H1 (cell line): ENCODE measurements around the gene CS. TPM values are rescaled to one million over a fixed set of nuclear protein-coding genes. Genes with fewer than 3 reads are reported as not detected.

Source experiments
- ASH2L ChIP-seq: fragments of 200-600, 300-600 bp; sonication (generic); IDR thresholded peaks from one replicate; pipeline ENCODE4 v1.7.1; 2017; ENCODE audit warnings: low read length
- ATF3 ChIP-seq: IDR thresholded peaks from 2 replicates; pipeline ENCODE4 v1.6.1; 2011; ENCODE audit warnings: low read depth, mild to moderate bottlenecking, low read length; ENCODE audit not compliant: insufficient read depth
- BRCA1 ChIP-seq: IDR thresholded peaks from 2 replicates; pipeline ENCODE4 v1.6.1; 2012; ENCODE audit warnings: low read depth, low read length, improper control_type of control experiment
- CBX8 ChIP-seq: fragments of 300-800, 300-1000 bp; sonication (generic); IDR thresholded peaks from 2 replicates; pipeline ENCODE4 v1.7.1; 2016; ENCODE audit warnings: low read depth, low read length, borderline replicate concordance
- CREB1 ChIP-seq: IDR thresholded peaks from 2 replicates; pipeline ENCODE4 v1.6.1; 2012; ENCODE audit warnings: inconsistent platforms
- CTCF ChIP-seq, 3 experiments: IDR thresholded peaks; 1 replicate in 2 of 3; 2 replicates in 1 of 3; pipeline versions ENCODE4 v1.5.1 to v1.6.1; 2011; ENCODE audit warnings: low read length in 3 of 3, mild to moderate bottlenecking in 3 of 3, inconsistent platforms in 2 of 3, low read depth in 1 of 3, moderate library complexity in 1 of 3; ENCODE audit not compliant: insufficient read depth in 1 of 3; ENCODE audit errors: control extremely low read depth in 1 of 3
- EGR1 ChIP-seq: IDR thresholded peaks from 2 replicates; pipeline ENCODE4 v1.6.1; 2011; ENCODE audit warnings: low read depth, low read length, borderline replicate concordance
- EP300 ChIP-seq, 2 experiments: IDR thresholded peaks; 1 replicate in 1 of 2; 2 replicates in 1 of 2; pipeline ENCODE4 v1.6.1; 2011 to 2012; ENCODE audit warnings: low read depth in 2 of 2, low read length in 2 of 2, mild to moderate bottlenecking in 2 of 2, borderline replicate concordance in 1 of 2, inconsistent platforms in 1 of 2, moderate library complexity in 1 of 2
- GABPA ChIP-seq: IDR thresholded peaks from 2 replicates; pipeline ENCODE4 v1.6.1; 2011; ENCODE audit warnings: mild to moderate bottlenecking, low read length, moderate library complexity, borderline replicate concordance; ENCODE audit not compliant: insufficient read depth
- HDAC2 ChIP-seq, 2 experiments: fragments of 300-600 bp in 1 of 2; sonication (generic) in 1 of 2; IDR thresholded peaks; 2 replicates each; pipeline ENCODE4 v1.6.1; 2011 to 2012; ENCODE audit warnings: low read depth in 2 of 2, low read length in 2 of 2, mild to moderate bottlenecking in 2 of 2, moderate library complexity in 2 of 2, borderline replicate concordance in 1 of 2, inconsistent platforms in 1 of 2
- HDAC6 ChIP-seq: IDR thresholded peaks from one replicate; pipeline ENCODE4 v1.7.1; 2012; ENCODE audit warnings: low read depth, mild to moderate bottlenecking, inconsistent platforms, low read length, moderate library complexity
- KDM1A ChIP-seq: fragments of 200-600, 300-600 bp; sonication (generic); IDR thresholded peaks from 2 replicates; pipeline ENCODE4 v1.7.1; 2016; ENCODE audit warnings: mild to moderate bottlenecking, low read length, borderline replicate concordance
- NRF1 ChIP-seq: IDR thresholded peaks from 2 replicates; pipeline ENCODE4 v1.6.1; 2011; ENCODE audit warnings: mild to moderate bottlenecking, low read depth, low read length, improper control_type of control experiment
- RNF2 ChIP-seq: fragments of 200-900, 300-1000 bp; sonication (generic); IDR thresholded peaks from 2 replicates; pipeline ENCODE4 v1.7.1; 2016; ENCODE audit warnings: borderline replicate concordance, low read depth, mild to moderate bottlenecking, antibody characterized with exemption, low read length; ENCODE audit not compliant: poor library complexity, severe bottlenecking; ENCODE audit errors: missing control alignments
- SIX5 ChIP-seq: IDR thresholded peaks from 2 replicates; pipeline ENCODE4 v1.6.1; 2011; ENCODE audit warnings: mild to moderate bottlenecking, low read depth, low read length
- SP2 ChIP-seq: IDR thresholded peaks from 2 replicates; pipeline ENCODE4 v1.6.1; 2012; ENCODE audit warnings: mild to moderate bottlenecking, low read length, inconsistent platforms
- TAF7 ChIP-seq: optimal IDR thresholded peaks from 2 replicates; pipeline ENCODE3; 2011; ENCODE audit warnings: low read depth, mild to moderate bottlenecking, inconsistent platforms, low read length, moderate library complexity, borderline replicate concordance
- TBP ChIP-seq: IDR thresholded peaks from 2 replicates; pipeline ENCODE4 v1.6.1; 2011; ENCODE audit warnings: low read depth, low read length, improper control_type of control experiment
- TCF12 ChIP-seq: IDR thresholded peaks from 2 replicates; pipeline ENCODE4 v1.6.1; 2011; ENCODE audit warnings: low read depth, mild to moderate bottlenecking, low read length
- ZNF274 ChIP-seq: IDR thresholded peaks from 2 replicates; pipeline ENCODE4 v1.7.0; 2012; ENCODE audit warnings: low read length, borderline replicate concordance; ENCODE audit errors: extremely low read depth
- polyA plus RNA-seq, 7 experiments: library from polyadenylated mRNA; depleted of rRNA in 3 of 7; stranded (reverse) in 5 of 7; unstranded in 2 of 7; fragments of >200 nt in 5 of 7; fragments of 200-250 nt in 2 of 7; gene quantifications; 1 replicate in 5 of 7; 2 replicates in 1 of 7; 4 replicates in 1 of 7; pipeline versions ENCODE4 v1.2.1 to v1.2.3, GENCODE V29; 2011 to 2013; ENCODE audit warnings: missing spikeins in 2 of 7, mixed read lengths in 2 of 7
- total RNA-seq: library from RNA; stranded (reverse); fragmentation: NEBNext Ultra II Directional; extraction: Animal tissue kit (Norgen Biotek cat#: 25700); gene quantifications from 2 replicates; pipeline ENCODE4 v1.2.1, GENCODE V29; 2021

The CS gene
- total and polyA plus RNA-seq, 2 of the 8 experiments (the other 6 are each of a cell fraction or from before 2014, with no cell fraction given), result 96.6 to 238 TPM

DNA sequence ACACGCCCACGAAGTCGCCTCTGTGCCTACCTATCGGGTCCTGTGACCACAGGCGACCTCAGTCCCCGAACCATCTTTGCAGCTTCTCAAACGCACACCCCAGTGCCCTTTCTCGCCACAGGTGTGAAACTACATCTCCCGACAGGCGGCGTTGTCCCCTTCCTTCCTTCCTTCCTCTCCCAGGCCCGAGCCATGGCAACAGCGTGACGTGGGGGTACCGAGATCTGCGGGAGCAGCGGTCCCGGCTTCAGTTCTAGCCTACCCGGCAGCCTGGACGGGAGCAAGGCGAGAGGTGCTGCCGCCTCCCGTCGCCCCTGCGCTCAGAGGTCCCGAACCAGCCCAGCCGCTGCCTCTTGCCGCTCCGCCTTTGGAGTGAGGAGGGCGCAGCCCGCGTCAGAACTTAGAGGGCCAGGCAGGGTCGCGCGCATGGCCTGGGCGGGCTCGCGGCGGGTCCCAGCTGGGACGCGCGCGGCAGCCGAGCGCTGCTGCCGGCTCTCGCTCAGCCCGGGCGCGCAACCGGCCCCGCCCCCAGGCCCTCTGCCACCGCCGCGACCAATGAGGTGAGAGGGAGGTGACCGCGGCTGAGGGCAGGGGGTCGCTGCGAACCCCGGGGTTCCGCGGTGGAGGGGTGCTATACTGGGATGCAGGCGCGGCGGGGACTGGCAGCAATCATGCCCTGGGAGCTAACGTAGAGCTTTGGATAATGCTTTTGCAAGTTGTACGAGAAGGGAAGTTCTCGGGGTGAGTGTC lies 33.3 kb downstream of the CS start, which contains the start of gene COQ10A (continued):
- no peak for TF ChIP-seq HDAC6
- no peak for TF ChIP-seq KDM1A
- TF ChIP-seq RNF2, result no peak
- TF ChIP-seq SIX5, result peak; percentile 29; the same call in 1 of the 2 replicates
- no peak for TF ChIP-seq SP2
- TF ChIP-seq HDAC2 (IDR thresholded peaks at IDR 0.05; ENCODE audit: borderline replicate concordance in 1 of 2, low read depth in 2 of 2, low read length in 2 of 2), result no peak; a peak in 1 of 4 replicates
- TF ChIP-seq ZNF274, result no peak
- peak; percentile 89 for TF ChIP-seq CREB1
- no peak for TF ChIP-seq CBX8
- 0 out of 2 replicates have a peak, but pooled peaks have one; percentile 30 for TF ChIP-seq TCF12
- peak; percentile 41 to 71 (median 70) for TF ChIP-seq CTCF (IDR thresholded peaks at IDR 0.05; ENCODE audit: control extremely low read depth in 1 of 3, insufficient read depth in 1 of 3, low read depth in 1 of 3, low read length in 3 of 3)
- no peak for TF ChIP-seq NRF1
- no peak for TF ChIP-seq GABPA
- no peak for TF ChIP-seq EGR1
- no peak; the same call in 1 of the 2 replicates for TF ChIP-seq BRCA1
- peak; percentile 63 for TF ChIP-seq TAF7
- TF ChIP-seq TBP, result peak; percentile 83
- peak; percentile 85 for TF ChIP-seq ASH2L
- no peak for TF ChIP-seq EP300 (IDR thresholded peaks at IDR 0.05; ENCODE audit: borderline replicate concordance in 1 of 2, low read depth in 2 of 2, low read length in 2 of 2)
- TF ChIP-seq ATF3, result no peak
